ELF-1 (cell line): ENCODE data around the gene ATG9A.
A peak's percentile ranks its signal among the peaks of the same experiment; 100 is the strongest.
"Not testable (repeated sequence)": the region's sequence is repeated elsewhere in the genome, so short reads cannot be mapped to it uniquely, and the experiment has no call there.

Experiments
- DNase-seq: peaks from one replicate; pipeline ENCODE4 v3.0.0-alpha.2; 2016; ENCODE audit warnings: low read depth, low spot score

The ATG9A gene

GRCh38 chr2:219205981-219206327, 23.5 kb downstream of the ATG9A start:
- DNase-seq: no peak

- no peak for DNase-seq
These were observed 24.3 kb downstream of the ATG9A start for GRCh38 chr2:219205165-219205538.

DNA sequence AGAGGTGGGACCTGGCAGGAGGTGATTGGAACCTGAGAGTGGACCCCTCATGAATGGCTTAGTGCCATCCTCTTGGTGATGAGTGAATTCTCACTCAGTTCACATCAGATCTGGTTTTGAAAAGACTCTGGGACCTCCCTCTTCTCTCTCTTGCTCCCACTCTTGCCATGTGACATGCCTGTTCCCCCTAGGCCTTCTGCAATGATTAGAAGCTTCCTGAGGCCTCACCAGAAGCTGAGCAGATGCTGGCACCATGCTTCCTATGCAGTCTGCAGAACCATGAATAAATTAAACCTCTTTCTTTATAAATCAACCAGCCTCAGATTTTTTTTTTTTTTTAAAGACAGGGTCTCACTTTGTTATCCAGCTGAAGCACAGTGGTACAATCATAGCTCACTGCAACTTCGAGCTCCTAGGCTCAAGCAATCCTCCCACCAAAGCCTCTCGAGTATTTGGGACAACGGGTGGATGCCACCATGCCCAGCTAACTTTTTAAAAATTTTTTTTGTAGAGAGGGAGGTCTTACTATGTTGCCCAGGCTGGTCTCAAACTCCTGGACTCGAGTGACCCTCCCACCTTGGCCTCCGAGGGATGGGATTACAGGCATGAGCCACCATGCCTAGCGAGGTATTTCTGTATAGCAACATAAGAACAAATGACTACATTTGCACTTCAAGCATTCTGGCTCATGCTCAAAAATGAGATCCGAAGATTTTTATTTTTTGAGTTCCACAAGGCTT, 24.8 kb downstream of the ATG9A start:
- no peak for DNase-seq

DNA sequence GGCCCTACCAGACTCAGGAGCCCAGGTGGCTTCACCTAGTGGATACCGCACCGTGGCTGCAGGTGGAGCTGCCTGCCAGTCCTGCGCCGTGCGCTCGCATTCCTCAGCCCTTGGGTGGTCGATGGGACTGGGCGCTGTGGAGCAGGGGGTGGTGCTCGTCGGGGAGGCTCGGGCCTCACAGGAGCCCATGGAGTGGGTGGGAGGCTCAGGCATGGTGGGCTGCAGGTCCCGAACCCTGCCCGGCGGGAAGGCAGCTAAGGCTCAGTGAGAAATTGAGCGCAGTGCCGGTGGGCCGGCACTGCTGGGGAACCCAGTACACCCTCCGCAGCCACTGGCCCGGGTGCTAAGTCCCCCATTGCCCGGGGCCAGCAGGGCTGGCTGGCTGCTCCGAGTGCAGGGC, 28.1 kb downstream of the ATG9A start:
- DNase-seq: not testable (repeated sequence)

DNA sequence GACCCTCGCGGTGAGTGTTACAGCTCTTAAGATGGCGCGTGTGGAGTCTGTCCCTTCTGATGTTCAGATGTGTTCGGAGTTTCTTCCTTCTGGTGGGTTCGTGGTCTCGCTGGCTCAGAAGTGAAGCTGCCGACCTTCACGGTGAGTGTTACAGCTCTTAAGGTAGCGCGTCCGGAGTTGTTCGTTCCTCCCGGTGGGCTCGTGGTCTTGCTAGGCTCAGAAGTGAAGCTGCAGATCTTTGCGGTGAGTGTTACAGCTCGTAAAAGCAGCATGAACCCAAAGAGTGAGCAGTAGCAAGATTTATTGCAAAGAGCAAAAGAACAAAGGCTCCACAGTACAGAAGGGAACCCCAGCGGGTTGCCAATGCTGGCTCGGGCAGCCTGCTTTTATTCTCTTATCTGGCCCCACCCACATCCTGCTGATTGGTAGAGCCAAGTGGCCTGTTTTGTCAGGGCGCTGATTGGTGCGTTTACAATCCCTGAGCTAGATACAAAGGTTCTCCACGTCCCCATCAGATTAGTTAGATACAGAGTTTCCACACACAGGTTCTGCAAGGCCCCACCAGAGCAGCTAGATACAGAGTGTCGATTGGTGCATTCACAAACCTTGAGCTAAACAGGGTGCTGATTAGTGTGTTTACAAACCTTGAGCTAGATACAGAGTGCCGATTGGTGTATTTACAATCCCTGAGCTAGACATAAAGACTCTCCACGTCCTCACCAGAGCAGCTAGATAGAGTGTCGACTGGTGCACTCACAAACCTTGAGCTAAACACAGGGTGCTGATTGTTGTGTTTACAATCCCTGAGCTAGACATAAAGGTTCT, 28.7 kb downstream of the ATG9A start:
- peak; percentile 26 for DNase-seq

GRCh38 chr2:219199470-219200211, 29.8 kb downstream of the ATG9A start:
- DNase-seq: no peak

GRCh38 chr2:219198974-219199373, 30.5 kb downstream of the ATG9A start:
- DNase-seq: no peak

GRCh38 chr2:219197388-219197787, 32.0 kb downstream of the ATG9A start:
- DNase-seq: no peak

GRCh38 chr2:219186754-219187456, 42.5 kb downstream of the ATG9A start:
- DNase-seq: no peak

DNA sequence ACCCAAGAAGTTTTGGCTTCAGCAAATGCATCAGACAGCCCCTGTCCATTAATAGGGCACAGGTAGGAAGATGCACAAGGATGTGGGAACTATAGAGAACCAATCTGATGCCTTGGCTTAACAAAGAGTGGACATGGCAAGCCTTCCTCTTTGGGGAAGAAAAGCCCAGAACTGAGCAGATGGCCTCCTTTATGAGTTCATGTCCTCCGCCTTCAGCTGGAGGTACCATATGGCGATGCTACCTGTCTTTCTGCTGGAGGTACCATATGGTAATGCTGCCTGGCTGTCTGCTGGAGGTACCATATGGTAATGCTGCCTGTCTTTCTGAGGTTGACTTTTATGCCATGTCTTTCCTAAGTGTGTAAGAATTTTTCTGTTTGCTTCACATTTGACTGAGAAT, 45.3 kb downstream of the ATG9A start:
- no peak for DNase-seq

DNA sequence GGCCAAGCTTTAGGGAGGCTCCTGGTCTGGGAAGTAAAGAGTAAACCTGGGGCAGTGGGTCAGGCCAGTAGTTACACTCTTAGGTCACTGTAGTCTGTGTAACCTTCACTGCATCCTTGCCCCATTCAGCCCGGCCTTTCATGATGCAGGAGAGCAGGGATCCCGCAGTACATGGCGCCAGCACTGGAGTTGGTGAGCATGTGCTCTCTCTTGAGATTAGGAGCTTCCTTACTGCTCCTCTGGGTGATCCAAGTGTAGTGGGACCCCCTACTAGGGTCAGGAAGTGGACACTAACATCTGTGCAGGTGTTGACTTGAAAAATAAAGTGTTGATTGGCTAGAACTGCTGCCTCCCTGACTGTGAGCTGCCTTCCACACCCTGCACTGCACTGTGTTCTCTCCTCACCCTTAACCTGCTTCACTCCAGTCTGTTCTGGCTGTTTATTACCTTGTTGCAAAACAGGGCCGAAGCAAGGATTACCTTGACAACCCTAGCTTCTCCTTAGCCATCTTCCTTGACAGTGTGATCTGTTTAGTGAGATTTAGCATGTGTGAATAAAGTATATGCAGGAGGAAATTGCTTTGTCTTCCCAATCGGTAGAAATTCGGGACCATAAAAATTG, 46.2 kb downstream of the ATG9A start:
- no peak for DNase-seq

GRCh38 chr2:219182331-219183150, 46.9 kb downstream of the ATG9A start:
- no peak for DNase-seq

GRCh38 chr2:219181531-219181930, 47.9 kb downstream of the ATG9A start:
- no peak for DNase-seq

GRCh38 chr2:219180961-219181360, 48.5 kb downstream of the ATG9A start:
- DNase-seq: no peak

GRCh38 chr2:219179601-219180465, 49.6 kb downstream of the ATG9A start:
- DNase-seq: no peak

GRCh38 chr2:219178377-219179175, 50.9 kb downstream of the ATG9A start:
- DNase-seq: peak; percentile 41

DNA sequence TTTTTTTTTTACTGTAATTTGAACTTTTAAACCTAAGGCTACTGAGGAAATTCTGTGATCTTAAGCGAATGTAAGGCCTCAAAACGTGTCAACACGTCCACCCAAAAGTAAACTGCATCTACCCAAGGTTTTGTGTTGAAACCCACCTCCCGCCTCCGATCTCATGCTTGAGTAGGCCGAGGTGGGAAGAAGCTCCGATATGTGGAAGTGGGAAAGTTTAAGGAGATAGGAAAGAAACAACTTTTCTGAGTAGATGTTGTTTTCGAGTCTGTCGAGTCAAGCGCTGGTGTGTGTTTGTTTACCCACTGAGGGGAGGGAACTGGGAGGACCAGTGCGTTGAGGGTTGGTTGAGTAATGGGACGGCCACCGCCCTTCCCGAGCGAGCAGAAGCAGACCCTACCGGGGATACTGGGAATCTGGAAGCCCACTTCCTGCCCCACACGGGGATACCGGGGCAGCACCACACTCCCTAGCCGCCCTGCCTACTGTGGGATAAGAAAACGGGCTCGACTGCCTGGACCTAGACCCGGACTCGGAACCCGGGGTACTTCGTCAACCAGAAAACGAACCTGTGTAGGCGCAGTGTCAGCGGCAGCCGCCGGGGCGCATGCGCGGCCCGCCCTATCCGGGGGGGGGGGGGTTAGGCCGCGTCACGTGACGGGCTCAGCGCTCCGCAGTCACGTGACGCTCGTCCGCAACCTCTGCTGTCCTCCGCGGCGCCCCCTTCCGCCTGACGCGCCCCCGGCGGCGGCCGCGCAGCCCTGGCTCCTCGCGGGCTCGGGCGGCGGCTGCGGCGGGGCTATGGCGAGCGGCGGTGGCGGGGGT, 51.7 kb downstream of the ATG9A start, which contains the start of gene RETREG2:
TSS of gene RETREG2 (plus strand) at position 724 of the 825 bp plus-strand sequence. CDS start at position 802, 78 bp downstream.
- peak; percentile 96 for DNase-seq
